GM20000 (cell line): ENCODE data around the gene THYN1.
"Not testable (repeated sequence)": the region's sequence is repeated elsewhere in the genome, so short reads cannot be mapped to it uniquely, and the experiment has no call there.

ENCODE experiments used
- DNase-seq: peaks from one replicate; pipeline ENCODE4 v3.0.0; 2012; ENCODE audit warnings: low spot score
- TF ChIP-seq, protein P1 (sequence below): IDR thresholded peaks from 2 replicates; pipeline ENCODE4 v1.5.1; 2012; ENCODE audit warnings: mild to moderate bottlenecking, control low read depth; ENCODE audit errors: extremely low read depth, missing control alignments

THYN1 gene

GRCh38 chr11:134289789-134290188 lies 36.6 kb upstream of the THYN1 start:
- TF ChIP-seq, protein P1, sequence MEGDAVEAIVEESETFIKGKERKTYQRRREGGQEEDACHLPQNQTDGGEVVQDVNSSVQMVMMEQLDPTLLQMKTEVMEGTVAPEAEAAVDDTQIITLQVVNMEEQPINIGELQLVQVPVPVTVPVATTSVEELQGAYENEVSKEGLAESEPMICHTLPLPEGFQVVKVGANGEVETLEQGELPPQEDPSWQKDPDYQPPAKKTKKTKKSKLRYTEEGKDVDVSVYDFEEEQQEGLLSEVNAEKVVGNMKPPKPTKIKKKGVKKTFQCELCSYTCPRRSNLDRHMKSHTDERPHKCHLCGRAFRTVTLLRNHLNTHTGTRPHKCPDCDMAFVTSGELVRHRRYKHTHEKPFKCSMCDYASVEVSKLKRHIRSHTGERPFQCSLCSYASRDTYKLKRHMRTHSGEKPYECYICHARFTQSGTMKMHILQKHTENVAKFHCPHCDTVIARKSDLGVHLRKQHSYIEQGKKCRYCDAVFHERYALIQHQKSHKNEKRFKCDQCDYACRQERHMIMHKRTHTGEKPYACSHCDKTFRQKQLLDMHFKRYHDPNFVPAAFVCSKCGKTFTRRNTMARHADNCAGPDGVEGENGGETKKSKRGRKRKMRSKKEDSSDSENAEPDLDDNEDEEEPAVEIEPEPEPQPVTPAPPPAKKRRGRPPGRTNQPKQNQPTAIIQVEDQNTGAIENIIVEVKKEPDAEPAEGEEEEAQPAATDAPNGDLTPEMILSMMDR: no peak
- DNase-seq: no peak

- TF ChIP-seq, protein P1: no peak
These were observed 36.0 kb upstream of the THYN1 start for GRCh38 chr11:134289167-134289566.

DNA sequence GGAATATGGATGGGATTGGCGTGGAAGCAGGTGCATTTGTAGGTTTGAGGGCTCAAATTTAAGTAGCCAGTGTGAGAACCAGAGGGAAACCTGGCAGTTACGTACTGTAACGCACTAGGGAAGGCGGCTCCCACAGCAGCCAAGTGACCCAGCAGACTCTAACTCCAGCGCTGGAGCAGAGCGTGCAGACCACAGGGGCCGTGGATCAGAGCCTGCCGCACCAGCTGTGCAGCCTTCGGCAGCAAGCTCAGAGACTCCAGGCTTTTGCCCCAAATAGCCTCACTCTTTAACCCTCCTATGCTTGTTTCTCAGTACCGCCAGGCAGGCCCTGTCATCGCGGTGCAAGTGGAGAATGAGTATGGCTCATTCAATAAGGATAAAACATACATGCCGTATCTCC lies 35.3 kb upstream of the THYN1 start:
- no peak for DNase-seq
- TF ChIP-seq, protein P1: no peak

More at GRCh38 chr11:134289167-134289566, 36.0 kb upstream of the THYN1 start:
- DNase-seq: no peak

GRCh38 chr11:134287561-134287960 lies 34.4 kb upstream of the THYN1 start:
- DNase-seq: no peak
- TF ChIP-seq, protein P1: no peak

DNA sequence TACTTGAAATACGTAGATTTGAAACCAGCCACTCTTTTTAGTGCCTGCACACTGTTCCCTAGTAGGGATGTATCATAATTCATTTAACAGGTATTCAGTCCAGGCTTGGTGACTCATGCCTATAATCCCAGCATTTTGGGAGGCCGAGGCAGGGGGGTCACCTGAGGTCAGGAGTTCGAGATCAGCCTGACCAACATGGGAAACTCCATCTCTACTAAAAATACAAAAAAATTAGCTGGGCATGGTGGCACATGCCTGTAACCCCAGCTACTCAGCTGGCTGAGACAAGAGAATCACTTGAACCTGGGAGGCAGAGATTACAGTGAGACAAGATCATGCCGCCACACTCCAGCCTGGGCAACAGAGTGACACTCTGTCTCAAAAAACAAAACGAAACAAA lies 31.2 kb upstream of the THYN1 start:
- not testable (repeated sequence) for DNase-seq

DNA sequence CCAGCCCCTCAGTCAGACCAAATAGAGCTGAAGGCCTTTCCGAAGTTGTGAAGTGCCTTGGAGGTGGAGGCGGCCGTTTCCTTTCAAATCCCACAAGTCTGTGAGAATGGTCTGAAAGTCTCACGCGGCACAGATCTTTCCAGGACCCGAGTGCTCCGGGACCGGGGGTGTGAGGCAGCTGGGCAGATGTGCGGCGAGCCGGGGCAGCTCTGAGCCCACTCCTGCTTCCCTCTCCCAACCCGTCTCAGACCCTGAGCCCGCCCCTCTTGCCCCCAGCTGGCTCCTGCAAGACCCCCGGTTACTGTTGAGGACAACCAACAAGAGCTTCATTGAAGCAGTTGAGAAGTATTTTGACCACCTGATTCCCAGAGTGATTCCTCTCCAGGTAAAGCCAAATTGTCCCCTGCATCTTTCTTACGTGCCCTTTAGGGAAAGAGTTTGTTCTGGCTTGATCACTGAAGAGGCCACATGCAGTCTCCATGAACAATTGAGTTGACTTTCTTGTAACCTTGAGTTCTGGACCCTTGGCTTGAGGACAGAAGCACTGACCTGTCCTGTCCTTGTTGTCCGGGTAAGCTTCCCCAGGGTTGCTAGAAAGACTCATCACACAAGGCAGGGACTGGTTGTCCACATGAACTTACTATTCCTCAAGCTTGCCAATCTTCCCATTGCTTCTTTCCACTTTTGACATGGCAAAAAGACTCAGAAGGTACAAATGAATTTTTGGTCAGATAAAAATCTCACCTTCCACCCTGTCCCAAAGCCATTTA lies 30.5 kb upstream of the THYN1 start:
- no peak for DNase-seq
- TF ChIP-seq, protein P1: no peak

- DNase-seq: no peak
These were observed 29.2 kb upstream of the THYN1 start for GRCh38 chr11:134282121-134283045.

DNA sequence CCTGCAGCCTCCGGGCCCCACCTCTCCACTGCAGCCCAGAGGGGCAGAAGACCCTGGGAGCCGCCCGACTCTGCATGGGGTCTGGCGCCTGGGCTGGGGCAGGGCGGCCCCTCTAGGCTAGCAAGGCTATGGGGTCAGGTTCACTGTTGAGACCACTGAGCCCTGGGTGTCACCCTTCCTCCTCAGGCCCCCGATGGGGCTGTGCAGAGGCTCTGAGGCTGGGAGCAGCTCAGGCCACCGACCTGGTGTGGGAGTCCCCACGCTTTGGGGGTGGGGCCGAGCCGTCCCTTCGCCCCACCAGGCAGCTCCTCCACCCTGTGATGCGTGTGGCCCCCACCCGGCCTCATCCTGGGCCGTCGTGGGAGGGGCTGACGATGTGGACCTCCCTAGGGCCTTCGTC lies 28.5 kb upstream of the THYN1 start:
- not testable (repeated sequence) for DNase-seq

More at GRCh38 chr11:134282121-134283045, 29.2 kb upstream of the THYN1 start:
- TF ChIP-seq, protein P1: no peak
